Nephron (organoid): ENCODE measurements around the gene ITPR1.

ENCODE experiments used
- H3K27ac Mint-ChIP-seq, 3 experiments: 2 replicates each; pipeline ENCODE4 v1.8.0; 2020; ENCODE audit warnings: mixed read lengths in 3 of 3, mild to moderate bottlenecking in 2 of 3, moderate library complexity in 1 of 3
- H3K27me3 Mint-ChIP-seq: 2 replicates; pipeline ENCODE4 v1.8.0; 2021; ENCODE audit warnings: low read depth, mild to moderate bottlenecking, moderate library complexity, mixed read lengths
- H3K36me3 Mint-ChIP-seq: 2 replicates; pipeline ENCODE4 v1.8.0; 2020; ENCODE audit warnings: low read depth, mixed read lengths
- H3K4me1 Mint-ChIP-seq: 2 replicates; pipeline ENCODE4 v1.8.0; 2020; ENCODE audit warnings: mixed read lengths
- H3K4me3 Mint-ChIP-seq, 3 experiments: 2 replicates each; pipeline ENCODE4 v1.8.0; 2020; ENCODE audit warnings: mild to moderate bottlenecking in 3 of 3, mixed read lengths in 3 of 3, moderate library complexity in 2 of 3
- H3K9me3 Mint-ChIP-seq: 2 replicates; pipeline ENCODE4 v1.8.0; 2020; ENCODE audit warnings: mixed read lengths
- CTCF ChIP-seq, 3 experiments: fragments of 200-600 bp; sonication (generic); IDR thresholded peaks; one replicate each; pipeline ENCODE4 v1.5.0; 2021; ENCODE audit warnings: antibody characterized with exemption in 3 of 3; ENCODE audit not compliant: unreplicated experiment in 3 of 3

ITPR1 gene

DNA sequence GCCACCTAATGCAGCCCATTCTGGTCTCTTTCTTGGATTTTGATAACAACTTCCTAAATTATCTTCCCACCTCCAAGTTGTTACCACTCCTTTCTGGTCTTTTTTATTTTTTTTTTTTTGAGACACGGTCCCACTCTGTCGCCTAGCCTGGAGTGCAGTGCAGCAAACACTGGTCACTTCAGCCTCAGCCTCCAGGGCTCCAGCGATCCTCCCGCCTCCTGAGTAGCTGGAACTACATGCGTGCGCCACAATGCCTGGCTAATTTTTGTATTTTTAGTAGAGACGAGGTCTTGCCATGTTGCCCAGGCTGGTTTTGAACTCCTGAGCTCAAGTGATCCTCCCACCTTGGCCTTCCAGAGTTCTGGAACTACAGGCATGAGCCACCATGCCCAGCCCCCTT, 393.3 kb downstream of the ITPR1 start:
- Mint-ChIP-seq H3K27ac (no peak overlapping the region), H3K4me1 (no peaks in the 10 kb centered on the region), H3K9me3 (peaks cover under 1% of the 10 kb centered on the region), H3K27me3 (no peaks in the 10 kb centered on the region), H3K4me3 (no peak overlapping the region), H3K36me3 (no peaks in the 10 kb centered on the region)
- no peak for TF ChIP-seq CTCF (IDR thresholded peaks at IDR 0.05; ENCODE audit: unreplicated experiment in 3 of 3)

DNA sequence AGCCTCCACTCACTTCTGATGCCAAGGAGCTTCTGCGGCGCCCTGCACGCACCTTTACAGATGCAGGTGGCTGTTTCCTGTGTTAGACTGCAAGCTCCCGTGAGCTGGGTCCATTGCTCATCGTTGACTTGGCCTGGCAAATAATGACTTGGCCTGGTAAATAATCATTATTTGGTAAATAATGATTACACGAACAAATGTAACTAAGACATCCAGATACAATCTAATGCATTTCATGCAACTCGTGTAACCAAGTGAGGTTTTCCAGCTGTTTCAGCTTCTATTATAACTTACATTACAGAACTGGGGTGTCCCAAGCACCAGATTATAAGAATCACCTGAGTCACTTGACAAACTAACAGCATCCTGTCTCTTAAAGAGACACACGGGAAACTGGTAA, 394.0 kb downstream of the ITPR1 start:
- H3K4me3 Mint-ChIP-seq = no peak overlapping the region
- no peak overlapping the region for H3K27ac Mint-ChIP-seq
- no peaks in the 10 kb centered on the region for H3K27me3 Mint-ChIP-seq
- H3K4me1 Mint-ChIP-seq = no peaks in the 10 kb centered on the region
- no peaks in the 10 kb centered on the region for H3K36me3 Mint-ChIP-seq
- peaks cover 3% of the 10 kb centered on the region for H3K9me3 Mint-ChIP-seq
- no peak for TF ChIP-seq CTCF (IDR thresholded peaks at IDR 0.05; ENCODE audit: unreplicated experiment in 3 of 3)

DNA sequence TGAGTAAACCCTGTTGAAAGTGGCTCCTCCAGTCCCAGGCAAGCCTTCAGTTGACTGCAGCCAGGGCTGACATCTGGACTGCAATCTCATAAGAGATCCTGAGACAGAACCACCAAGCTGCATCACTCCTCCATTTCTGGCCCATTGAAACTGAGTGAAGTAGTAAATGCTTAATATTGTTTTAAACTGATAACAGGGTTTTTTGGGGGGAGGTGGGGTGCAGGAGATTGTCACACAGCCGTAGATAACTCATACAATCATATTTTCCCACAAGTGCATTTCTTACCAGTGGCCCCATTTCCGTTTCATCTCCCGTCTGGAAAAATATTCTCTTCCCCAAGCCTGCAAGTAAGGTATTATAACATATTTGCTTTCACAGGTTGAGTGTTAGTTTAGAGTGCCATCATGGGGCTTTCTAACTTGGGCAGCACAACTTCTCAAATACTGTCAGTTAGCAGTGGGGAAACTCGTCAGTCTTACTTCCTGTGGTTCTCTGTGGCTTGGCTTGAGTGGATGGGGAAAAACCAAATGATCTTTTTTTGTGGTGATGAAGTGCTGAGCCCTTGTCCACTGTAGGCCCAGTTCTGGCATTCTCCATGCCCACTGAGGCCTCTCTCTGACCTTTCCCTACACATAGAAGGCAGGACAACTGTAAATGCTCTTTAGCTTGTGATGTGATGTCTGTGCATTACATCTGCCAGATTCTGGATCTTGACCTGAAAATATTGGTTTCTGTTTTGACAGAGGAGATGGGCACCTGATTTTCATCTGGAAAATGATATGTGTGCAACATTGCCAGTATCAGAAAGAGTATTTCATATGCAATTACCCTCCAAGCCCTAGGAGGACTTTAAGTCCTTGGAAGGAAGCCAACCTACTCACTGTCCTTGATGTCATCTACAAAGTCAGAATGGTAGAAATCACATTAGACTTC, 396.0 kb downstream of the ITPR1 start:
- Mint-ChIP-seq H3K27ac (no peak overlapping the region), H3K4me1 (no peaks in the 10 kb centered on the region), H3K36me3 (no peaks in the 10 kb centered on the region), H3K9me3 (peaks cover 3% of the 10 kb centered on the region), H3K27me3 (no peaks in the 10 kb centered on the region), H3K4me3 (no peak overlapping the region)
- no peak for TF ChIP-seq CTCF (IDR thresholded peaks at IDR 0.05; ENCODE audit: unreplicated experiment in 3 of 3)

- H3K27ac Mint-ChIP-seq = no peak overlapping the region
- no peaks in the 10 kb centered on the region for H3K36me3 Mint-ChIP-seq
Measured at GRCh38 chr3:4889896-4890295, 396.7 kb downstream of the ITPR1 start.

DNA sequence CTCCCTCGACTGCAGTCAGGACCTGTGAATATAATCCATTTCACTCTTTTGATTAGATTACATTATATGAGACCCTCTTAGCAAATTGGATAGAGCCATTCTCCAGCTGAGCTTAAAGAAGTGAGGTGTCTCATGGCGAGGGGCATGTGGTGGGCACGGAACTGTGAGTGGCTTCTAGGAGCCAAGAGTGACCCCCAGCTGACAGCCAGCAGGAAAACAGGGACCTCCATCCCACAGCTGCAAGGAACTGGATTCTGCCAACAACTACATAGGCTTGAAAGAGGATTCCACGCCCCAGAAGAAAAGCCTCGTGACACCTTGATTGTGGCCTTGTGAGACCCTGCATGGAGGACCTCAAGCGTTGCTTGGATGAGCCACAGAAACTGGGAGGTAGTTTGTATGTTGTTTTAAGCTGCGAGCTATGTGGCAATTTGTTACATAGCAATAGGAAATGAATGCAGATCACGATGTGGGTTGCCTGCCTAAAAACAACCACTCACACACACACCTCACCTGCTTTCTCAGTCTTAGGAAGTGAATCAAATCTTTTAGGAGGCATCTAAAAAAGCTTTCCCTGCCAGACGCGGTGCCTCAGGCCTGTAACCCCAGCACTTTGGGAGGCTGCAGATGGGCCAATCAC, 401.9 kb downstream of the ITPR1 start:
- Mint-ChIP-seq H3K9me3 (peaks cover 3% of the 10 kb centered on the region), H3K27me3 (no peaks in the 10 kb centered on the region), H3K27ac (no peak overlapping the region), H3K36me3 (no peaks in the 10 kb centered on the region), H3K4me1 (peaks cover 16% of the 10 kb centered on the region), H3K4me3 (no peak overlapping the region)
- TF ChIP-seq CTCF (IDR thresholded peaks at IDR 0.05; ENCODE audit: unreplicated experiment in 3 of 3) = no peak

More at GRCh38 chr3:4889896-4890295, 396.7 kb downstream of the ITPR1 start:
- Mint-ChIP-seq H3K27me3 (no peaks in the 10 kb centered on the region), H3K4me1 (no peaks in the 10 kb centered on the region), H3K9me3 (peaks cover 3% of the 10 kb centered on the region), H3K4me3 (no peak overlapping the region)
- TF ChIP-seq CTCF (IDR thresholded peaks at IDR 0.05; ENCODE audit: unreplicated experiment in 3 of 3) = no peak
